Right kidney (tissue), 1 donor: Measurements from ENCODE around the gene INF2.
A peak's percentile ranks its signal among the peaks of the same experiment; 100 is the strongest.

Source experiments
- DNase-seq: peaks from one replicate; pipeline ENCODE4 v3.0.0-alpha.2; 2016

INF2 gene

GRCh38 chr14:104676130-104676693 lies 13.2 kb upstream of the INF2 start:
- DNase-seq: no peak

GRCh38 chr14:104676694-104677511 lies 12.5 kb upstream of the INF2 start:
- no peak for DNase-seq

GRCh38 chr14:104677512-104678332 lies 11.7 kb upstream of the INF2 start:
- DNase-seq: peak; percentile 96

- DNase-seq: peak; percentile 87
Measured at GRCh38 chr14:104678346-104678745, 11.1 kb upstream of the INF2 start.

GRCh38 chr14:104678901-104679705 lies 10.3 kb upstream of the INF2 start:
- no peak for DNase-seq

GRCh38 chr14:104680056-104680805 lies 9.2 kb upstream of the INF2 start:
- DNase-seq: no peak

GRCh38 chr14:104680806-104681688 lies 8.4 kb upstream of the INF2 start:
- no peak for DNase-seq

- DNase-seq: no peak
Measured at GRCh38 chr14:104681689-104682074, 7.7 kb upstream of the INF2 start.

GRCh38 chr14:104682107-104682593 lies 7.3 kb upstream of the INF2 start:
- DNase-seq: peak; percentile 51

GRCh38 chr14:104683653-104684448 lies 5.6 kb upstream of the INF2 start:
- DNase-seq: no peak

- DNase-seq: no peak
Measured at GRCh38 chr14:104684449-104684821, 5.0 kb upstream of the INF2 start.

- no peak for DNase-seq
Measured at GRCh38 chr14:104685216-104685997, 4.0 kb upstream of the INF2 start.

GRCh38 chr14:104685998-104686610 lies 3.3 kb upstream of the INF2 start:
- DNase-seq: no peak

- no peak for DNase-seq
Measured at GRCh38 chr14:104686624-104687517, 2.5 kb upstream of the INF2 start.

GRCh38 chr14:104687601-104688504 lies 1.6 kb upstream of the INF2 start:
- DNase-seq: peak; percentile 69

- no peak for DNase-seq
Measured at GRCh38 chr14:104688505-104689108, 811 bp upstream of the INF2 start.
